HCT116 (cell line): ENCODE measurements around the gene CCT8. TPM values are rescaled to one million over a fixed set of nuclear protein-coding genes. Genes with fewer than 3 reads are reported as not detected.

Source experiments
- ATAC-seq: fragments of 200-7000 bp; cut with Tn5 transposase; 2 replicates; pipeline ENCODE4 v1.9.1; 2020; ENCODE audit warnings: mild to moderate bottlenecking, moderate library complexity
- BruUV-seq: library from RNA; stranded (reverse); fragments of 400-500 nt; replicated peaks from 2 replicates; lab custom pipeline; 2021; lab: Mats Ljungman, UMichigan
- CTCF ChIA-PET: fragments of 300-600 bp; sonication (Branson Sonifier 250); formaldehyde crosslinking; loops from one replicate; lab custom pipeline; 2021; ENCODE audit warnings: antibody characterized with exemption; lab: Charles Lee
- POLR2A ChIA-PET: fragments of 300-600, 350-600 bp; sonication (Branson Sonifier 250); formaldehyde crosslinking; loops from one replicate; lab custom pipeline; 2021; ENCODE audit warnings: antibody characterized with exemption; lab: Charles Lee
- RAD21 ChIA-PET, 2 experiments: fragments of 300-600 bp; sonication (Branson Sonifier 250); formaldehyde crosslinking; loops; one replicate each; lab custom pipeline; 2023; ENCODE audit warnings: low total read pairs in 2 of 2; ENCODE audit not compliant: uncharacterized antibody in 2 of 2, unreplicated experiment in 2 of 2, low non-redundant PET in 1 of 2; lab: Charles Lee
- DNase-seq: peaks from one replicate; pipeline ENCODE4 v3.0.0-alpha.2; 2010; ENCODE audit warnings: low read depth, low spot score
- H2AFZ ChIP-seq: fragments of 200-600 bp; shearing (Covaris generic), sonication (generic); 2 replicates; pipeline ENCODE4 v1.6.1; 2017; ENCODE audit warnings: low read depth, mixed run types, mixed read lengths, antibody characterized with exemption, low read length; ENCODE audit not compliant: poor library complexity, severe bottlenecking
- H3K27ac ChIP-seq: 2 replicates; pipeline ENCODE4 v1.5.1; 2012; ENCODE audit warnings: low read depth, low read length
- H3K27me3 ChIP-seq: fragments of 200-600 bp; sonication (generic); 2 replicates; pipeline ENCODE4 v1.6.1; 2016; ENCODE audit warnings: mixed run types, low read length, mixed read lengths; ENCODE audit not compliant: insufficient read depth
- H3K36me3 ChIP-seq, 2 experiments: fragments of 200-500 bp in 1 of 2; fragments of 200-600 bp in 1 of 2; sonication (Bioruptor generic) in 1 of 2; sonication (generic) in 1 of 2; 2 replicates each; pipeline versions ENCODE4 v1.5.1 to v1.6.1; 2014 to 2016; ENCODE audit warnings: low read length in 2 of 2, inconsistent platforms in 1 of 2, mixed read lengths in 1 of 2, mixed run types in 1 of 2; ENCODE audit not compliant: insufficient read depth in 2 of 2, control insufficient read depth in 1 of 2
- H3K4me1 ChIP-seq, 2 experiments: fragments of 200-600 bp in 1 of 2; sonication (generic) in 1 of 2; 2 replicates each; pipeline versions ENCODE4 v1.5.1 to v1.6.1; 2012 to 2017; ENCODE audit warnings: low read length in 2 of 2, inconsistent platforms in 1 of 2, mild to moderate bottlenecking in 1 of 2, mixed read lengths in 1 of 2, mixed run types in 1 of 2, moderate library complexity in 1 of 2; ENCODE audit not compliant: insufficient read depth in 2 of 2, control insufficient read depth in 1 of 2
- H3K4me2 ChIP-seq: fragments of 200-600 bp; sonication (generic); 2 replicates; pipeline ENCODE4 v1.6.1; 2017; ENCODE audit warnings: mixed run types, low read length, mixed read lengths
- H3K4me3 ChIP-seq, 2 experiments: fragments of 200-600 bp in 1 of 2; sonication (generic) in 1 of 2; replicated peaks in 1 of 2; 2 replicates each; pipeline ENCODE4 v1.5.1; 2011 to 2016; ENCODE audit warnings: low read length in 2 of 2, control low read depth in 1 of 2, low read depth in 1 of 2, mild to moderate bottlenecking in 1 of 2, mixed read lengths in 1 of 2, mixed run types in 1 of 2
- H3K79me2 ChIP-seq: fragments of 200-600 bp; sonication (generic); 2 replicates; pipeline ENCODE4 v1.6.1; 2017; ENCODE audit warnings: mild to moderate bottlenecking, mixed run types, low read length, moderate library complexity, mixed read lengths; ENCODE audit not compliant: insufficient read depth
- H3K9ac ChIP-seq: fragments of 200-600 bp; sonication (generic); 2 replicates; pipeline ENCODE4 v1.6.1; 2016; ENCODE audit warnings: low read length, mixed read lengths
- H3K9me2 ChIP-seq: fragments of 200-600 bp; sonication (generic), shearing (Covaris generic); 2 replicates; pipeline ENCODE4 v1.6.1; 2017; ENCODE audit warnings: mixed run types, mild to moderate bottlenecking, moderate library complexity; ENCODE audit not compliant: insufficient read depth
- H3K9me3 ChIP-seq, 2 experiments: fragments of 200-500 bp in 1 of 2; fragments of 200-600 bp in 1 of 2; sonication (Bioruptor generic) in 1 of 2; sonication (generic) in 1 of 2; 2 replicates each; pipeline ENCODE4 v1.6.1; 2014 to 2017; ENCODE audit warnings: low read length in 2 of 2, mixed read lengths in 2 of 2, inconsistent platforms in 1 of 2, low read depth in 1 of 2, mild to moderate bottlenecking in 1 of 2, mixed run types in 1 of 2, moderate library complexity in 1 of 2; ENCODE audit not compliant: control insufficient read depth in 1 of 2, insufficient read depth in 1 of 2
- H4K20me1 ChIP-seq: fragments of 200-600 bp; sonication (generic), shearing (Covaris generic); 2 replicates; pipeline ENCODE4 v1.6.1; 2017; ENCODE audit warnings: mixed run types, mild to moderate bottlenecking, moderate library complexity; ENCODE audit not compliant: insufficient read depth
- CTCF ChIP-seq, 3 experiments: fragments of 200-600 bp in 1 of 3; sonication (generic) in 1 of 3; IDR thresholded peaks in 2 of 3; conservative IDR thresholded peaks in 1 of 3; 2 replicates each; pipeline ENCODE4 v1.5.1; 2012 to 2017; ENCODE audit warnings: low read depth in 2 of 3, low read length in 2 of 3, antibody characterized with exemption in 1 of 3, borderline replicate concordance in 1 of 3, control low read depth in 1 of 3, mild to moderate bottlenecking in 1 of 3, mixed read lengths in 1 of 3, mixed run types in 1 of 3, moderate library complexity in 1 of 3; ENCODE audit not compliant: insufficient read depth in 1 of 3
- EZH2phosphoT487 ChIP-seq: fragments of 200-600 bp; IDR thresholded peaks from 2 replicates; pipeline ENCODE4 v1.6.1; 2018; ENCODE audit warnings: antibody characterized with exemption, borderline replicate concordance
- POLR2A ChIP-seq: IDR thresholded peaks from 2 replicates; pipeline ENCODE4 v1.7.0; 2011; ENCODE audit warnings: borderline replicate concordance; ENCODE audit not compliant: insufficient read depth, insufficient read length; ENCODE audit errors: extremely low read depth
- SRF ChIP-seq: IDR thresholded peaks from 2 replicates; pipeline ENCODE4 v1.6.1; 2012; ENCODE audit warnings: low read depth
- YY1 ChIP-seq: IDR thresholded peaks from 2 replicates; pipeline ENCODE4 v1.6.1; 2011; ENCODE audit warnings: low read length, low read depth, moderate library complexity, mild to moderate bottlenecking; ENCODE audit not compliant: insufficient replicate concordance; ENCODE audit errors: extremely low read depth
- ZFX ChIP-seq: fragments of 450-650 bp; IDR thresholded peaks from 2 replicates; pipeline ENCODE4 v1.6.1; 2017
- intact Hi-C: fragments of 100-400 bp; cut with micrococcal nuclease; formaldehyde crosslinking; loops from 2 replicates; pipeline ENCODE4 v1.10.0; 2022
- total RNA-seq: library from RNA; stranded (reverse); gene quantifications from one replicate; pipeline ENCODE4 v1.2.1, GENCODE V29; 2021; ENCODE audit not compliant: unreplicated experiment
- TF ChIP-seq, protein P1 (sequence below): IDR thresholded peaks from 2 replicates; pipeline ENCODE4 v1.6.1; 2012; ENCODE audit warnings: low read depth

The CCT8 gene
- total RNA-seq, 1 experiment from 2014 or later, result 355 TPM

- no peak for DNase-seq
- Histone ChIP-seq H3K27ac (no peak overlapping the region), H3K9me2 (no peaks in the 10 kb centered on the region), H3K9ac (no peak overlapping the region), H4K20me1 (no peaks in the 10 kb centered on the region), H3K27me3 (no peaks in the 10 kb centered on the region), H3K4me2 (no peak overlapping the region), H3K4me1 (peaks cover 4 to 17% of the 10 kb centered on the region in 2 experiments), H3K36me3 (no peaks in the 10 kb centered on the region), H3K4me3 (no peak overlapping the region), H2AFZ (no peak overlapping the region)
- ChIA-PET RAD21 (no interaction called here), CTCF (interaction anchor here (0.8 to 1.0 kb wide), 2 partner anchors 10 to 268 kb away, joined by 3 read pairs; no protein-coding TSS in a partner anchor), POLR2A (no interaction called here)
- no peak for ATAC-seq
- BruUV-seq, result no TSS peak
- intact Hi-C loops, result no loop called here
- TF ChIP-seq SRF (no peak), CTCF (IDR thresholded peaks at IDR 0.05 in 2 of 3, conservative IDR thresholded peaks at IDR 0.05 in 1 of 3; ENCODE audit: borderline replicate concordance in 1 of 3, insufficient read depth in 1 of 3, low read depth in 2 of 3, low read length in 2 of 3) (no peak), EZH2phosphoT487 (no peak), YY1 (no peak), POLR2A (no peak), ZFX (no peak)
- TF ChIP-seq, protein P1, sequence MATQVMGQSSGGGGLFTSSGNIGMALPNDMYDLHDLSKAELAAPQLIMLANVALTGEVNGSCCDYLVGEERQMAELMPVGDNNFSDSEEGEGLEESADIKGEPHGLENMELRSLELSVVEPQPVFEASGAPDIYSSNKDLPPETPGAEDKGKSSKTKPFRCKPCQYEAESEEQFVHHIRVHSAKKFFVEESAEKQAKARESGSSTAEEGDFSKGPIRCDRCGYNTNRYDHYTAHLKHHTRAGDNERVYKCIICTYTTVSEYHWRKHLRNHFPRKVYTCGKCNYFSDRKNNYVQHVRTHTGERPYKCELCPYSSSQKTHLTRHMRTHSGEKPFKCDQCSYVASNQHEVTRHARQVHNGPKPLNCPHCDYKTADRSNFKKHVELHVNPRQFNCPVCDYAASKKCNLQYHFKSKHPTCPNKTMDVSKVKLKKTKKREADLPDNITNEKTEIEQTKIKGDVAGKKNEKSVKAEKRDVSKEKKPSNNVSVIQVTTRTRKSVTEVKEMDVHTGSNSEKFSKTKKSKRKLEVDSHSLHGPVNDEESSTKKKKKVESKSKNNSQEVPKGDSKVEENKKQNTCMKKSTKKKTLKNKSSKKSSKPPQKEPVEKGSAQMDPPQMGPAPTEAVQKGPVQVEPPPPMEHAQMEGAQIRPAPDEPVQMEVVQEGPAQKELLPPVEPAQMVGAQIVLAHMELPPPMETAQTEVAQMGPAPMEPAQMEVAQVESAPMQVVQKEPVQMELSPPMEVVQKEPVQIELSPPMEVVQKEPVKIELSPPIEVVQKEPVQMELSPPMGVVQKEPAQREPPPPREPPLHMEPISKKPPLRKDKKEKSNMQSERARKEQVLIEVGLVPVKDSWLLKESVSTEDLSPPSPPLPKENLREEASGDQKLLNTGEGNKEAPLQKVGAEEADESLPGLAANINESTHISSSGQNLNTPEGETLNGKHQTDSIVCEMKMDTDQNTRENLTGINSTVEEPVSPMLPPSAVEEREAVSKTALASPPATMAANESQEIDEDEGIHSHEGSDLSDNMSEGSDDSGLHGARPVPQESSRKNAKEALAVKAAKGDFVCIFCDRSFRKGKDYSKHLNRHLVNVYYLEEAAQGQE, result no peak
- TF ChIP-seq, all 23 proteins: peak for 0
- Histone ChIP-seq H3K79me2 (no peaks in the 10 kb centered on the region), H3K9me3 (no peaks in the 10 kb centered on the region)
These were observed 7.0 kb upstream of the CCT8 start for GRCh38 chr21:29080454-29080941.
